ES-I3 (cell line): ENCODE results near the gene HOXA6.

ENCODE experiments used
- H3K36me3 ChIP-seq: 2 replicates; pipeline ENCODE4 v1.6.1; 2013; ENCODE audit warnings: mild to moderate bottlenecking, low read length, control low read depth, moderate library complexity; ENCODE audit not compliant: insufficient read depth
- H3K4me1 ChIP-seq: 2 replicates; pipeline ENCODE4 v1.6.1; 2013; ENCODE audit warnings: mild to moderate bottlenecking, control low read depth, low read length; ENCODE audit not compliant: insufficient read depth
- H3K9ac ChIP-seq: 2 replicates; pipeline ENCODE4 v1.6.1; 2013; ENCODE audit warnings: low read depth, mild to moderate bottlenecking, low read length, moderate library complexity
- H3K9me3 ChIP-seq: 2 replicates; pipeline ENCODE4 v1.6.1; 2013; ENCODE audit warnings: mild to moderate bottlenecking, low read length, moderate library complexity; ENCODE audit not compliant: control insufficient read depth, insufficient read depth

HOXA6 gene

DNA sequence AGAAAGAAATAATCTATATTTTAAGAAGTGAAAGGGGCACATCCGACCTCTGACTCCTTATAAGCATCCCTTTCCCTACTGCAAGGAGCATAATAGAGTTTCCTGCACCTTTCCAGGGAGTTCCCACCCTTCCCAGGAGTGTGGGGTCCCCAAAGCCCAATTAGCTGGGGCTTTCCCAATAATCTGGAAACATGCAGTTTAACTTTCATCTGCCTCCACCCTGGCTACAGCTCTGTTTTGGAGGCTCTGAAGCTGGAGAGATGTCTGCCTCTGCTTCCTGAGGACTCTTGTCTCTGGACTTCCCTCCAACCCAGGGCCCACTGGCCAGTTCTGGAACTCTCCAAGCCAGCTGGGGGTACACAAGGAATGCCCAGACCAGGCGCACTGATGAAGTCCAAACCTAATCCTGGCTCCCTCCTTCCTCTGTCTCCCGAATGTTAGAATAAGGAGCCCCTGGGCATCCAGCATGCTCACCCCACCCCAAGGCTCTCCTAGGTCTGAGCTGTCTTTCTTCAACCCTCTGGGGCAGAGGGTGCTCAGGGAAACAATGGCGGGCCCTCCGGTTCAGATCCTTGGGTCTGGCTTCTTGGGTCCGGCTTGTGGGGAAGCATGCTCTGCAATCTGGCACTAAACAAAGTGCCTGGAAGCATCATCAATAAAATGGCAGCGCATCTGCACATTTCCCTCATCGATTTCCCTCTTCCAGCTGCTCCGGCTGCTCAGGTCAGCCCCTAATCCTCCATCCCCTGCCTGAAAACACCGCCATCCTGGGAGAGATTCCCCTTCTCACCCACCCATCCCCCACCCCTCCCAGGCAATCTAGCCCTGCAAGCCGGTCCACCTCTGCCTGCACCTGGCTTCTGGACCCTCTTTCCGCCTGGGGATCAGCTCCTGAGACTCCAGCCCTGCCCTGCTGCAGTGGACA is 30.4 kb downstream of the HOXA6 start:
- no peaks in the 10 kb centered on the region for H3K9me3 ChIP-seq
- no peaks in the 10 kb centered on the region; the same call in 1 of the 2 replicates for H3K4me1 ChIP-seq
- no peaks in the 10 kb centered on the region for H3K36me3 ChIP-seq
- no peak overlapping the region for H3K9ac ChIP-seq

GRCh38 chr7:27116031-27116961 is 31.3 kb downstream of the HOXA6 start:
- Histone ChIP-seq H3K9ac (no peak overlapping the region), H3K4me1 (no peaks in the 10 kb centered on the region), H3K9me3 (no peaks in the 10 kb centered on the region), H3K36me3 (no peaks in the 10 kb centered on the region)

GRCh38 chr7:27115221-27116026 is 32.1 kb downstream of the HOXA6 start:
- H3K36me3 ChIP-seq: no peaks in the 10 kb centered on the region
- no peak overlapping the region; the same call in 1 of the 2 replicates for H3K9ac ChIP-seq
- H3K9me3 ChIP-seq: no peaks in the 10 kb centered on the region
- no peaks in the 10 kb centered on the region for H3K4me1 ChIP-seq

DNA sequence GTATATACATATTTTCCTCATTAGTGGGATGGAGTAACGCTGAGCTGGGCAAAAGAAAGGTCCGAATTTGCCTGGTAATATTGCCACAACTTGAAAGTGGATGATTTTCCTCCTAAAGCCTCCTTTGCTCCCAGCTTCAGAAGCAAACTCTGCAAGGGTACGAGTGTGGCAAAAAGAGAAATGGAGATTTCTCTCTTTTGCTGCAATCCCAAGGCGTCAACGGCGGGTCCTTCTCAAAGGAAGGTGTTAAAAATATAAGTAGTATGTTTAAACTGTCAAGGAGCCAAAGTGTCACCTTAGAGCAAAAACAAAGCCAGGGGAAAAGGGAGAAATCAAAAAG is 32.7 kb downstream of the HOXA6 start:
- H3K9ac ChIP-seq: no peak overlapping the region
- H3K36me3 ChIP-seq: no peaks in the 10 kb centered on the region
- no peaks in the 10 kb centered on the region for H3K9me3 ChIP-seq
- H3K4me1 ChIP-seq: no peaks in the 10 kb centered on the region

GRCh38 chr7:27113991-27114769 is 33.4 kb downstream of the HOXA6 start:
- Histone ChIP-seq H3K4me1 (no peaks in the 10 kb centered on the region), H3K9me3 (no peaks in the 10 kb centered on the region), H3K36me3 (no peaks in the 10 kb centered on the region), H3K9ac (no peak overlapping the region)

GRCh38 chr7:27112955-27113949 is 34.3 kb downstream of the HOXA6 start:
- peak overlapping the region; percentile 19; the same call in 1 of the 2 replicates for H3K9ac ChIP-seq
- H3K9me3 ChIP-seq: no peaks in the 10 kb centered on the region
- H3K4me1 ChIP-seq: no peaks in the 10 kb centered on the region
- no peaks in the 10 kb centered on the region for H3K36me3 ChIP-seq

- no peaks in the 10 kb centered on the region for H3K36me3 ChIP-seq
- no peaks in the 10 kb centered on the region for H3K4me1 ChIP-seq
- no peaks in the 10 kb centered on the region for H3K9me3 ChIP-seq
- no peak overlapping the region for H3K9ac ChIP-seq
Observed at GRCh38 chr7:27112361-27112760, 35.2 kb downstream of the HOXA6 start.

GRCh38 chr7:27111751-27112277 is 35.8 kb downstream of the HOXA6 start:
- Histone ChIP-seq H3K9me3 (no peaks in the 10 kb centered on the region), H3K9ac (no peak overlapping the region), H3K4me1 (no peaks in the 10 kb centered on the region)

GRCh38 chr7:27111042-27111750 is 36.4 kb downstream of the HOXA6 start:
- Histone ChIP-seq H3K9ac (peak overlapping the region; percentile 3; the same call in 1 of the 2 replicates), H3K36me3 (no peaks in the 10 kb centered on the region), H3K9me3 (no peaks in the 10 kb centered on the region), H3K4me1 (0 out of 2 replicates have a peak, but pooled peaks cover 1% of the 10 kb centered on the region)

More at GRCh38 chr7:27111751-27112277, 35.8 kb downstream of the HOXA6 start:
- no peaks in the 10 kb centered on the region for H3K36me3 ChIP-seq

DNA sequence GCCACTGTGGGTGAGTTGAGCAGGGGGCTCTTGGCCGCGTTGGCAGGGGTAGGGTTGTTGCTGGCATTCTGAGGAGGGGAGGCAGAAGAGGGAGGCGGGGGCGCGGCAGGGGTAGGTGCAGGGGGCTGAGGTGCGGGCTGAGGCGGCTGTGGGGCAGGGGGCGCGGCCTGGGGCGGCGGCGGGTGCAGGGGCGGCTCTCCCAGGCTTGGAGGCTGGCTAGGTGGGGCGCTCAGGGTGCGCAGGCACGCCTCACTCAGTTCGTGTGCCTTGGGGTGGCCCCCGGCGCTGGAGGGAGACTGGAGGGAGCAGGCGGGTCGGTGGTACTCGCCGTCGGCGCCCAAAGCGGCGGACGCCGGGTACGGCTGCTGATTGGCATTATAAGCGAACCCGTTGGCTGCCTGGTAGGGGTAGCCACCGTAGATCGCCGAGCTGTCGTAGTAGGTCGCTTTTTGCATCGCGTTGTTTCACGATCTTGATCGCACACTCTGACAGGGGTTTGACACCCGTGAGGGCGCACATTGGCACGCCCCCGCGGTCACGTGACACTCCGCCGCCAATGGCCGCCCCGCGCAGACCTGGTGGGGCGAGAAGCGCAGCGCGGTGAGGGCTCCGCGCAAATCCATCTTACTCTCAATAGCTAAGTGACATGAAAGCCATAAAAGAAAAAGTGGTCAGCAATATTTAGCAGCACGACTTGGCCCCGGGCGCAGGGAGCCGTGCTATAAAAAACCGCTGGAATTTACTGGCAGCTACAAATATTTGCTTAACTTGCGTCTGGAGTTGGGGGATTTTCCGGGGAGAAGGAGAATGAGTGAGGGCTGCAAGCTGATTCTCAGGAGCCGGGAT is 37.2 kb downstream of the HOXA6 start:
- Histone ChIP-seq H3K4me1 (peaks cover 8% of the 10 kb centered on the region; the same call in 1 of the 2 replicates), H3K36me3 (no peaks in the 10 kb centered on the region), H3K9me3 (no peaks in the 10 kb centered on the region), H3K9ac (peak overlapping the region; percentile 27; the same call in 1 of the 2 replicates)

DNA sequence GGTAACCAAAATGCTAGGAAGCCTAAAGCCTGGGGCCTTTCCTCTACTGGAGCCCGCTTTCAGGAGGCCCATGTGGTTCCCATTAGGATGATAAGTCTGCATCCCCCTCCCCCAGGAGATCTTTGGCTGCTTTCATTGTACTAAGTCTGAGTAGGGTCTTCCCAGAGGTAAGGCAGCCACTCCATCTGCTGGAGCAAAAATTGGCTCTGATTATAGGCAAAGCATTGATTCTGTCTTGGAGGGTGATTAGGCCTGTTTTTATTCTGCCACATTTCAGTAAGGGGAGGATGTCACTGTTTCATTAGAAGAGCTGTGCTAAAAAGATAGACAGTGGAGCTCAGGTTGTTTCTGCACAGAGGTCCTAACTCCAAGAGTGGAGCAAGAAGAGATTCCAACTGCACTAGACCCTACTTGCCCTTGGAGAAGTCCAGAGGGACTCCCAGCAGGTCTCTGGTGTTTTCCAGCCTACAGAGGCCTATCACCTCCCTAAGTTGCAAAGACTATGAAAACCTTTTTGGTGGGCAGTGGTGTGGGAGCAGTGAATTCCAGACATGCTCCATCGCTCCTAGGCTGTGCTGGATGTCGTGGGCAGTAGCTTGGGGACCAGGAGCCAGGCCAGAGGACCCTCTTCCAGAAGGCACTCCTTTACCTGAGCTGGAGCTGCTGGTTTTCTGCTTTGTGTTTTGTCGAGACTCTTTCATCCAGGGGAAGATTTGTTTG is 37.9 kb downstream of the HOXA6 start:
- H3K9ac ChIP-seq: no peak overlapping the region
- no peaks in the 10 kb centered on the region for H3K36me3 ChIP-seq
- no peaks in the 10 kb centered on the region for H3K9me3 ChIP-seq
- H3K4me1 ChIP-seq: peaks cover 8% of the 10 kb centered on the region; the same call in 1 of the 2 replicates
